HG02852 (cell line): ENCODE measurements around the gene HMGCS2.

Source experiments
- ATAC-seq: cut with Tn5 transposase; IDR thresholded peaks from one replicate; pipeline ENCODE4 v1.9.1; 2021; ENCODE audit warnings: mild to moderate bottlenecking, moderate library complexity; ENCODE audit not compliant: unreplicated experiment

HMGCS2 gene

DNA sequence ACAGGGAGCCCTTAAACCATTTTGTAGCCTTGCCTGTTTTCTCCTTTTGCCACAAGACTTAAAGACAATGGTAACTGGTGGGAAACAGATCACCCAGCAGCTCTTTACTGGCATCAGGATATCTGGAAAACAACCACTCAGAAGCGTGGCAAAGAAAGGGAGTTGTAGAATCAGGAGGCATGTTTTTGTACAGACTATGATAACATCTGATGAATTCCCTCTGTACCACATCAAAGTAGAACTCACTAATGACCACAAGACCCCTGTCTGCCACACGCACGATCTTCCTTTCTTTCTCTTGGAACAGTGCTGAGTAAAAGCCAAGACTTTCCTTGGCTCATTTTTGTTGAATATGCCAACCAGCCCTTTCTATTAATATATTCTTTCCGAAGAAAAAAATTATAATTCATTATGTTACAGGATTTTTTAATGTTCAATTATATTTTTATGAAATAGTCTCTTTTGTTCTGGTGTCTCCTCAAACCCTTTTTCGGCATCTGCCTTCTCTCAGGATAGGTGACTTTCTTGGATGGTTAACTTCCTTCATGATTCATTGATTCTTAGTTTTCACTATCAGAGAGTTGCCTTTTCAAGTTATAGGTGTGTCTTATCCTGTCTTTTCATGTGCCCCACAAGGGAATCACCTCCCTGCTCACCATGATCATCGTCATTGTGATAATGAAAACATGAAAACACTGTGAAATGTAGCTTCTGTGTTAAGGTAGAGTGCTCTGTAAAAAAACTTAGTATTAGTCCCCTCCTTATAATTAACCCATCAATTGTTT lies 64.8 kb downstream of the HMGCS2 start:
- no peak for ATAC-seq

DNA sequence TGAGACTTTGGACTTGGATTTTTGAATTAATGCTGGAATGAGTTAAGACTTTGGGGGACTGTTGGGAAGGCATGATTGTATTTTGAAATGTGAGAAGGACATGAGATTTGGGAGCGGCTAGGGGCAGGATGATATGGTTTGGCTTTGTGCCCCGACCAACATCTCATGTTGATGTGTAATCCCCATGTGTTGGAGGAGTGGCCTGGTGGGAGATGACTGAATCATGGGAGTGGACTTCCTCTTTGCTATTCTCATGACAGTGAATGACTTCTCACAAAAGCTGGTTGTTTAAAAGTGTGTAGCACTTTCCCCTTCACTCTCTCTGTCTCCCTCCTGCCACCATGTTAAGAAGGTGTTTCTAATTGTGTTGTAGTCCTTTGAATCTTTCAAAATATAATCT lies 66.3 kb downstream of the HMGCS2 start:
- no peak for ATAC-seq

DNA sequence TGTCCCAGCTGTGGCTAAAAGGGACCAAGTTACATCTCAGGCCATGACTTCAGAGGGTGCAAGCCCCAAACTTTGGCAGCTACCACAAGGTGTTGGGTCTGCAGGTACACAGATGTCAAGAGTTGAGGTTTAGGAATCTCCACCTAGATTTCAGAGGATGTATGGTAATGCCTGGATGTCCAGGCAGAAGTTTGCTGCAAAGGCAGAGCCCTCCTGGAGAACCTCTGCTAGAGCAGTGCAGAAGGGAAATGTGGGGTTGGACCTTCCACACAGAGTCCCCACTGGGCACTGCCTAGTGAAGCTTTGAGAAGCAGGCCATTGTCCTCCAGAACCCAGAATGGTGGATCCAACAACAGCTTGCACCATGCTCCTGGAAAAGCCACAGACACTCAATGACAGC lies 67.0 kb downstream of the HMGCS2 start:
- ATAC-seq = no peak

DNA sequence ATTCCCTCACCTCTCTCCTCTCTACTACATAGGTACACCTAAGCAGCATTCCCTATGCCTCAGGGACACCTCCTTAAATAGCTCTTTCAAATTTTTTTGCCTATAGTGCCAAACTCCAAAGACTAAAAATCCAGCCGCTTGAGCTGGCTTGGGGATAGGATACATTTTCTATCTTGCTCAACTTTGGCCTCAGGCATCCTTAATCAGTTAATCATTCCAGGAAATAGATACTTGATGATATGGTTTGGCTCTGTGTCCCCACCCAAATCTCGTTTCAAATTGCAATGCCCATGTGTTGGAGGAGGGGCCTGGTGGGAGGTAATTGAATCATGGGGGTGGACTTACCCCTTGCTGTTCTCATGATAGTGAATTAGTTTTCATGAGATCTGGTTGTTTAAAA lies 68.4 kb downstream of the HMGCS2 start:
- no peak for ATAC-seq
